Duodenal mucosa (tissue), 2 donors: Measurements from ENCODE around the gene XYLT1.

Experiments
- H3K27ac ChIP-seq: one replicate; pipeline ENCODE4 v1.7.0; 2013; ENCODE audit warnings: low read depth, low read length
- H3K27me3 ChIP-seq, 2 donors: one replicate each; pipeline ENCODE4 v1.7.0; 2013; ENCODE audit warnings: low read length in 2 of 2, control low read depth in 1 of 2; ENCODE audit not compliant: insufficient read depth in 2 of 2, control insufficient read depth in 1 of 2
- H3K36me3 ChIP-seq, 2 donors: one replicate each; pipeline ENCODE4 v1.7.0; 2013; ENCODE audit warnings: low read length in 2 of 2, control low read depth in 1 of 2; ENCODE audit not compliant: insufficient read depth in 2 of 2, control insufficient read depth in 1 of 2
- H3K4me1 ChIP-seq, 2 donors: one replicate each; pipeline ENCODE4 v1.7.0; 2013; ENCODE audit warnings: low read length in 2 of 2, control low read depth in 1 of 2; ENCODE audit not compliant: insufficient read depth in 2 of 2, control insufficient read depth in 1 of 2
- H3K4me3 ChIP-seq, 2 donors: one replicate each; pipeline ENCODE4 v1.7.0; 2013; ENCODE audit warnings: low read length in 2 of 2, low read depth in 1 of 2
- H3K9ac ChIP-seq, 2 donors: one replicate each; pipeline ENCODE4 v1.7.0; 2013; ENCODE audit warnings: low read length in 2 of 2, low read depth in 1 of 2
- H3K9me3 ChIP-seq, 2 donors: one replicate each; pipeline ENCODE4 v1.7.0; 2013; ENCODE audit warnings: low read length in 2 of 2, control low read depth in 1 of 2; ENCODE audit not compliant: control insufficient read depth in 1 of 2

Gene XYLT1

DNA sequence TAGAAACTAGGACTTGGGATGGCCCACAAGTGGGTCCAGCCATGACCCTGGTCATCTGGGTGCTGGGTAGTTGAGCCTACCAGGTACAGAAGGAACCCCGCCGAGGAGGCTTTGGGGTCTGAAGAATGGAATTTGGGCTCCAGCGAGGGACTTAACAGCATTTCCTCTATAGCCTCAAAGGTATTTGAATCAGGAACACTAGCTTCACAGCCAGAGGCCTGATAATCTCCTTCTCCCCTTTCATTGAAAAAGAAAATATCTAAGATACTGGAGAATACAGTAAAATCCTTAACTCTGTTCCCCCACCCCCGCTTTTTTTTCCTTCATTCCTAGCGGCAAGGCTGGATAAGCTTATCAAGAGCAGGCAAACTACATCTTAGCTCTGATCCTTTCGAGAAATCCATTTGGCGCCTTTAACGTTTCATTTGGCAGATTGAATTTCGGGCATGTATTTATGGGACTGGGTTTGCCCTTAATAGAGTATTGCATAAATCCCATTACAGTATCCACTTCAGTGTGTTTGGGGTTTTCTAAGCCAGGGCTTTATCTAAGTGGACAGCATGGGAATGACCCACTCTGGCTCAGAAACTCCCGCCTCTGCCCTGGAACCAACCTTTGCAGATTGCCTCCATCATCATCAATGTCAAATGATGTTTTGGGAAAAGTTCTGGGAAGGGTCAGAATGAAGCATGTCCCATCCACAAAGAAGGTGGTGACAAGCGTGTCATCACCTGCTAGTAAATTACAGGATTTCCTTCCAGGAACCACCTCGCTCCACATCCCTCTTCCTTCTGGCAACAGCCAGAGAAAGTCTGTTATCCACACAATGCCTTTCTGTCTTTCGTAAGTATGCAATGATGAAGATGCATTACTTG is 36.9 kb downstream of the XYLT1 start:
- no peaks in the 10 kb centered on the region for H3K9me3 ChIP-seq

DNA sequence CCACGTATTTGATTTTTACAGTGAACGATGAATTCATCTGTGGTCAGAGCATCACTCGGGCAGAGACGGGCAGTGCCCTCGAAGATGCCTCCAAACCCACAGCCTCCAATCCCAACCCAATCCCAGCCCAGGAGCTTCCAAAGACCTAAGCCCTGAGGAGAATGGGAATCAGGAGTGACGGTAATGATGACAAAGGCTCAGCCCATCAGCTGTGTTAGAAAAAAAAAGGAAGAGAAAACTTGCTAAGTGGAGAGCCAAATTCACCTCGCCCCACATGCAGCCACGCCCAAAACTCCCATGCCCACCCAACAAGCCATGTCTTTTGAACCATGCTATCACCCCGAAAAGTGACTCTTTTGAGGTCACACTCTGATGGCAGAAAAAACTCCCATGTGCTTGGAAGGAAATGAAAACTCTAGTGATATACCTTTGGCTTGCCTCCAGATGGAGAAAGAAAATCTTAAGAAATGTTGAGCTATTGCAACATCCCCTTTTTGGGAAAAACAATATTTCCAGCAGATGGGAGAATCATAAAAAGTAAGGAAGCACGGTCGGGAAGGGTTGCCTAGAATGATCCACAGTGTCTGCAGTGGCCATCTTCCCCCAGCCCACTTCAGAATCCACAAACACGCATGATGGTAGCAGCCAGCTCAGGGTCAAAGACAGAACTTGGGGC is 37.7 kb downstream of the XYLT1 start:
- Histone ChIP-seq H3K4me1 (peaks cover 0 to 6% of the 10 kb centered on the region in 2 donors), H3K27ac (no peak overlapping the region), H3K9ac (no peak overlapping the region), H3K36me3 (no peaks in the 10 kb centered on the region), H3K9me3 (no peaks in the 10 kb centered on the region), H3K4me3 (no peak overlapping the region), H3K27me3 (no peaks in the 10 kb centered on the region)

More for the DNA sequence above, 36.9 kb downstream of the XYLT1 start:
- Histone ChIP-seq H3K4me3 (no peak overlapping the region), H3K27ac (no peak overlapping the region), H3K36me3 (no peaks in the 10 kb centered on the region), H3K4me1 (peaks cover 0 to 6% of the 10 kb centered on the region in 2 donors), H3K9ac (no peak overlapping the region), H3K27me3 (no peaks in the 10 kb centered on the region)

DNA sequence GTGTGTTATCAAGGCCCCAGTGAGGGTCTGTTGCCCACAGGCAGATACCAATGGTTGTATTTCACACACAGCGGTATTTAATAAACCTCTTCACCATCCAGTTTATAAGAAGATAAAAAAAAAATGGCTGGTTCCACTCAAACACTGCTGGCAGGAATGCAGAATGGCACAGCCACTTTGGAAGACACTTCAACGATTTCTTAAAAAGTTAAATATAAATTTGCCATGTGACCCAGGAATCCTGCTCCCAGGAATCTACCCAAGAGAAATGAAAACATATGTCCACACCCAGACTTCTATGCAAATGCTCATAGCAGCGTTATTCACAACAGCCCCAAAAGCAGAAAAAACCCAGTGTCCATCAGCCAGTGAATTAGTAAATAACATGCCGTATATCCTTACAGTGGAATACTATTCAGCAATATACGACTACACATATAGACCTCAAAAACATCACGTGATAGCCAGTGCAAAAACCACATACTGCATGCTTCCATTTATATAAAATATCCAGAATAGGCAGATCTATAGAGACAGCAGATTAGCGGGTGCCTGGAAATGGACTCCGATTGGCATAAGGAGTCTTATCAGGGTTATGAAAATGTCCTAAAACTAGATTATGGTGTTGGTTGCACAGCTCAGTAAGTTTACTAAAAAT is 38.7 kb downstream of the XYLT1 start:
- H3K9ac ChIP-seq: no peak overlapping the region
- no peaks in the 10 kb centered on the region for H3K4me1 ChIP-seq

GRCh38 chr16:17431012-17431411 is 39.7 kb downstream of the XYLT1 start:
- H3K9me3 ChIP-seq: no peaks in the 10 kb centered on the region

More for the DNA sequence above, 38.7 kb downstream of the XYLT1 start:
- no peaks in the 10 kb centered on the region for H3K27me3 ChIP-seq
- H3K4me3 ChIP-seq: no peak overlapping the region
- H3K27ac ChIP-seq: no peak overlapping the region
- H3K36me3 ChIP-seq: no peaks in the 10 kb centered on the region
- no peaks in the 10 kb centered on the region for H3K9me3 ChIP-seq

DNA sequence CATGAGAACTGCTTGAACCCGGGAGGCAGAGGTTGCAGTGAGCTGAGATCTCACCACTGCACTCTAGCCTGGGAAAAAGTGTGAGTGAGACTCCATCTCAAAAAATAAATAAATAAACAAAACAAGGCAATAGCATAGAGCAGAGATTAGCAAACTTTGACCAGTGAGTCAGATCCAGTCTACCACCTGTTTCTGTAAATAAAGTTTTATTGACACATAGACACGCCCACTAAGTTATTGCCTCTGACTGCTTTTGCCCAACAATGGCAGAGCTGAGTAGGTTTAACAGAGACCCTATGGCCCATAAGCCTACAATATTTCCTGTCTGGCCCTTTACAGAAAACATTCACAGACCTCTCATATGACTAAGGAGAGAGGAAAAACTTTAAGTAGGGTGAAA is 44.3 kb downstream of the XYLT1 start:
- Histone ChIP-seq H3K4me3 (no peak overlapping the region), H3K9ac (no peak overlapping the region), H3K36me3 (no peaks in the 10 kb centered on the region), H3K4me1 (peaks cover 0 to 4% of the 10 kb centered on the region in 2 donors), H3K27ac (no peak overlapping the region), H3K9me3 (no peaks in the 10 kb centered on the region), H3K27me3 (no peaks in the 10 kb centered on the region)

More at GRCh38 chr16:17431012-17431411, 39.7 kb downstream of the XYLT1 start:
- Histone ChIP-seq H3K27me3 (no peaks in the 10 kb centered on the region), H3K4me1 (no peaks in the 10 kb centered on the region), H3K9ac (no peak overlapping the region), H3K27ac (no peak overlapping the region), H3K36me3 (no peaks in the 10 kb centered on the region), H3K4me3 (no peak overlapping the region)

- no peak overlapping the region for H3K9ac ChIP-seq
- H3K27ac ChIP-seq: no peak overlapping the region
- H3K27me3 ChIP-seq: no peaks in the 10 kb centered on the region
- H3K4me1 ChIP-seq: peaks cover 0 to 4% of the 10 kb centered on the region in 2 donors
- H3K36me3 ChIP-seq: no peaks in the 10 kb centered on the region
- H3K9me3 ChIP-seq: no peaks in the 10 kb centered on the region
- no peak overlapping the region for H3K4me3 ChIP-seq
Observed at GRCh38 chr16:17424771-17425170, 46.0 kb downstream of the XYLT1 start.

DNA sequence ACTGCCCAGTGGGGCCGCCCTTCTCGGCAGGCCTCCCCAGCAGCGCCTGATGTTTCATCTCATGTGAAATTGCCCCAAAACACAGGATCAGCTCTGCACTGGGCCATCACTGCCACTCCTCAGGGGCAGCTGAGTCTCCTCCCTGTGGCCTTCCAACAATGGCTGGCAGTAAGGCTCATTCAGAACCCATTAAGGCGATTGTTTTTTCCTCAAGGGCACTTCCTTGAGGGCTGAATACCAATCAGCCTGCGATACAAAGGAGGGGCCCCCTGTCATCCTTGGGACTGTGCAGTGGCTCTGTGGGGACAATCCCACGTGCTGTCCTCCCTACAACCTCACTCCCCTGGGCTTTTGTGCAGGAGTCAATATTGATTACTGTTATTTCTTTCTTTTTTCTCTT is 47.5 kb downstream of the XYLT1 start:
- H3K4me3 ChIP-seq: no peak overlapping the region
- no peak overlapping the region for H3K9ac ChIP-seq
- H3K36me3 ChIP-seq: peaks cover 0 to 5% of the 10 kb centered on the region in 2 donors
- H3K4me1 ChIP-seq: peaks cover 0 to 4% of the 10 kb centered on the region in 2 donors
- no peak overlapping the region for H3K27ac ChIP-seq
- H3K9me3 ChIP-seq: no peaks in the 10 kb centered on the region
- H3K27me3 ChIP-seq: no peaks in the 10 kb centered on the region

DNA sequence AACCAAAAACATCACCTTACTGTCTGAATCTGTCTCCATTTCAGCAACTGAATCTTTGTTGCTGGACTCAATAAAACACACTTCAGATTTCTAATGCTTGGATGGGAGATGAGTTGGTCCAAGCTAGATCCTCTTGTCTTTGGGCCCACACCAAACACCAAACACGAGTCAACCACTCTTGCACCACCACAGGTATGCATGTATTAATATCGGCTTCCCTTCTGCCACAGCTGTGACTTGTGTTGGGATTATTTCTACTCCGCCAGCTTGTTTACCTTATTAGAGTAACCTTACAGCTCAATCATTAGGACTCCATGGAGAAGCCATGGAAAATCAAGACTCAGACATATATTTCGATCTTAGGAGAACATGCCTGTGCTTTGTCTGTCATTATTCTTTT is 49.9 kb downstream of the XYLT1 start:
- Histone ChIP-seq H3K9ac (no peak overlapping the region), H3K4me3 (no peak overlapping the region), H3K4me1 (peaks cover 0 to 10% of the 10 kb centered on the region in 2 donors), H3K27ac (no peak overlapping the region), H3K9me3 (no peaks in the 10 kb centered on the region), H3K36me3 (peaks cover 5% of the 10 kb centered on the region in 2 donors), H3K27me3 (no peaks in the 10 kb centered on the region)

DNA sequence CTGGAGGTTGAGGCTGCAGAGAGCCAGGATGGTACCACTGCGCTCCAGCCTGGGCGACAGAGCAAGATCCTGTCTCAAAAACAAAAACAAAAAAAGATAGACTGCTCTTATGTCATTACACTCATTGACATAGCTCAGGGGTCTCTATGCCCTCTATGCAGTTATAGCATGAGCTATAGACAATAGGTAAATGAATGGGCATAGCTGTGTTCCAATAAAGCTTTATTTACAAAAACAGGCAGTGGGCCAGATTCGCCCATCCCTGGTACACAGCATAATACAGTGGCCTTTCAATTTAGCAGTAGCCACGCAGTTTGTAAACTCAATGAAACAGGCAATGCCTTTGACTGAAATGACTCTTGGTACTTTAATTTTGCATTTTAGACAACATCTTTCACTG is 51.5 kb downstream of the XYLT1 start:
- Histone ChIP-seq H3K27ac (no peak overlapping the region), H3K36me3 (peaks cover 5% of the 10 kb centered on the region in 2 donors), H3K4me3 (no peak overlapping the region), H3K4me1 (peaks cover 3 to 10% of the 10 kb centered on the region in 2 donors), H3K9ac (no peak overlapping the region), H3K9me3 (no peaks in the 10 kb centered on the region), H3K27me3 (no peaks in the 10 kb centered on the region)

- no peak overlapping the region for H3K4me3 ChIP-seq
- no peak overlapping the region for H3K27ac ChIP-seq
- no peaks in the 10 kb centered on the region for H3K9me3 ChIP-seq
- H3K9ac ChIP-seq: no peak overlapping the region
- peaks cover 5% of the 10 kb centered on the region in 2 donors for H3K36me3 ChIP-seq
- peaks cover 3 to 5% of the 10 kb centered on the region in 2 donors for H3K4me1 ChIP-seq
- H3K27me3 ChIP-seq: no peaks in the 10 kb centered on the region
Observed at GRCh38 chr16:17417740-17418139, 53.0 kb downstream of the XYLT1 start.
